ENCODE results near the gene PCDHB5.
"Not testable (repeated sequence)": the region's sequence is repeated elsewhere in the genome, so short reads cannot be mapped to it uniquely, and the experiment has no call there.

PCDHB5 gene

DNA sequence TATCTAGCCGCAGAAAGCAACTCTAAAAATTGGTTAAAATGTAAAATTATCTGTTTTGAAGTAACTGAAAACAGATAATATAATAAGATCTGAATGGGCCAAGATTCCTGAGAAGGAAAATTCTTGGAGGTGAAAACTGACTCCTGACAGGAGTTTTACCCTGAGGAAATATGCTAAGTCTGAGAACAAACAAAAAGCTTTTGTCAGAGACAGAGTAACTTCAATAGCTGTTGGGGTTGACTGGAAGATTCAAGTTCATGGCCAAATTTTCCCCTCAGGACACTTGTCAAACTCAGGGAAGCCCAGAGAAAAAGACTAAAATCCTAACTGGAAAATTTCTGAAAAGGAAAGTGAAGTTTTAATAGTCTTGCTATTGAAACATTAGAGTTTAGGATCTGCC, 7.7 kb upstream of the PCDHB5 start:
- no peak for DNase-seq
- TF ChIP-seq GATA1 (IDR thresholded peaks at IDR 0.05; ENCODE audit: low read depth, low read length): no peak
- TF ChIP-seq POLR2A (IDR thresholded peaks at IDR 0.05; ENCODE audit: low read length): no peak

- DNase-seq: no peak
- no peak for TF ChIP-seq POLR2A (IDR thresholded peaks at IDR 0.05; ENCODE audit: low read length)
- TF ChIP-seq GATA1 (IDR thresholded peaks at IDR 0.05; ENCODE audit: low read depth, low read length): no peak
Measured at GRCh38 chr5:141135718-141136266, 786 bp downstream of the PCDHB5 start.

GRCh38 chr5:141137346-141137745, 2.3 kb downstream of the PCDHB5 start:
- DNase-seq: not testable (repeated sequence)

- no peak for DNase-seq
- TF ChIP-seq GATA1 (IDR thresholded peaks at IDR 0.05; ENCODE audit: low read depth, low read length) (no peak), POLR2A (IDR thresholded peaks at IDR 0.05; ENCODE audit: low read length) (no peak)
Measured at GRCh38 chr5:141149812-141150211, 14.8 kb downstream of the PCDHB5 start, which contains the start of gene PCDHB6. PCDHB6 (plus strand) TSS chr5:141150057; CDS start chr5:141150258, 201 bp downstream.

DNA sequence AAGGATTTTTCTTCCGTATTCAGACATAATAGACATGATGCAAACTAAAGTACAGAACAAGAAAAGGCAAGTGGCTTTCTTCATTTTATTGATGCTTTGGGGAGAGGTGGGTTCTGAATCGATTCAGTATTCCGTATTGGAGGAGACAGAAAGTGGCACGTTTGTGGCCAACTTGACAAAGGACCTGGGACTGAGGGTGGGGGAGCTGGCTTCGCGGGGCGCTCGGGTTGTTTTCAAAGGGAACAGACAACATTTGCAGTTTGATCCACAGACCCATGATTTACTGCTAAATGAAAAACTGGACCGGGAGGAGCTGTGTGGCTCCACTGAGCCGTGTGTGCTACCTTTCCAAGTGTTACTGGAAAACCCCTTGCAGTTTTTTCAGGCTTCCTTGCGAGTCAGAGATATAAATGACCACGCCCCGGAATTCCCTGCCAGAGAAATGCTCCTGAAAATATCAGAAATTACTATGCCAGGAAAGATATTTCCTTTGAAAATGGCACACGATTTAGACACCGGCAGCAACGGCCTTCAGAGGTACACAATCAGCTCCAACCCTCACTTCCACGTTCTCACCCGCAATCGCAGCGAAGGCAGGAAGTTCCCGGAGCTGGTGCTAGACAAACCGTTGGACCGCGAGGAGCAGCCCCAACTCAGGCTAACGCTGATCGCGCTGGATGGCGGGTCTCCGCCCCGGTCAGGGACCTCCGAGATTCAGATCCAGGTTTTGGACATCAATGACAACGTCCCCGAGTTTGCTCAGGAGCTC, 15.4 kb downstream of the PCDHB5 start:
- DNase-seq: no peak
- TF ChIP-seq POLR2A (IDR thresholded peaks at IDR 0.05; ENCODE audit: low read length) (no peak), GATA1 (IDR thresholded peaks at IDR 0.05; ENCODE audit: low read depth, low read length) (no peak)

DNA sequence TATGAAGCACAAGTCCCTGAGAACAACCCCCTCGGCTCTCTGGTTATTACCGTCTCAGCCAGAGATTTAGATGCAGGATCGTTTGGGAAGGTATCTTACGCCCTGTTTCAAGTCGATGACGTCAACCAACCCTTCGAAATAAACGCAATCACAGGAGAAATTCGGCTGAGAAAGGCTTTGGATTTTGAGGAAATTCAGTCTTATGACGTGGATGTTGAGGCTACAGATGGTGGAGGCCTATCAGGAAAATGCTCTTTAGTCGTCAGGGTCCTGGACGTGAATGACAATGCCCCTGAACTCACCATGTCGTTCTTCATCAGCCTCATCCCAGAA, 16.0 kb downstream of the PCDHB5 start:
- DNase-seq: no peak

DNA sequence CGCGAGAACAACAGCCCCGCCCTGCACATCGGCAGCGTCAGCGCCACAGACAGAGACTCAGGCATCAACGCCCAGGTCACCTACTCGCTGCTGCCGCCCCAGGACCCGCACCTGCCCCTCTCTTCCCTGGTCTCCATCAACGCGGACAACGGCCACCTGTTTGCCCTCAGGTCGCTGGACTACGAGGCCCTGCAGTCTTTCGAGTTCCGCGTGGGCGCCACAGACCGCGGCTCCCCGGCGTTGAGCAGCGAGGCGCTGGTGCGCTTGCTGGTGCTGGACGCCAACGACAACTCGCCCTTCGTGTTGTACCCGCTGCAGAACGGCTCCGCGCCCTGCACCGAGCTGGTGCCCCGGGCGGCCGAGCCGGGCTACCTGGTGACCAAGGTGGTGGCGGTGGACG, 16.6 kb downstream of the PCDHB5 start:
- not testable (repeated sequence) for DNase-seq

More for the DNA sequence above, 16.0 kb downstream of the PCDHB5 start:
- TF ChIP-seq GATA1 (IDR thresholded peaks at IDR 0.05; ENCODE audit: low read depth, low read length) (no peak), POLR2A (IDR thresholded peaks at IDR 0.05; ENCODE audit: low read length) (no peak)

GRCh38 chr5:141152096-141152495, 17.1 kb downstream of the PCDHB5 start:
- DNase-seq: not testable (repeated sequence)

DNA sequence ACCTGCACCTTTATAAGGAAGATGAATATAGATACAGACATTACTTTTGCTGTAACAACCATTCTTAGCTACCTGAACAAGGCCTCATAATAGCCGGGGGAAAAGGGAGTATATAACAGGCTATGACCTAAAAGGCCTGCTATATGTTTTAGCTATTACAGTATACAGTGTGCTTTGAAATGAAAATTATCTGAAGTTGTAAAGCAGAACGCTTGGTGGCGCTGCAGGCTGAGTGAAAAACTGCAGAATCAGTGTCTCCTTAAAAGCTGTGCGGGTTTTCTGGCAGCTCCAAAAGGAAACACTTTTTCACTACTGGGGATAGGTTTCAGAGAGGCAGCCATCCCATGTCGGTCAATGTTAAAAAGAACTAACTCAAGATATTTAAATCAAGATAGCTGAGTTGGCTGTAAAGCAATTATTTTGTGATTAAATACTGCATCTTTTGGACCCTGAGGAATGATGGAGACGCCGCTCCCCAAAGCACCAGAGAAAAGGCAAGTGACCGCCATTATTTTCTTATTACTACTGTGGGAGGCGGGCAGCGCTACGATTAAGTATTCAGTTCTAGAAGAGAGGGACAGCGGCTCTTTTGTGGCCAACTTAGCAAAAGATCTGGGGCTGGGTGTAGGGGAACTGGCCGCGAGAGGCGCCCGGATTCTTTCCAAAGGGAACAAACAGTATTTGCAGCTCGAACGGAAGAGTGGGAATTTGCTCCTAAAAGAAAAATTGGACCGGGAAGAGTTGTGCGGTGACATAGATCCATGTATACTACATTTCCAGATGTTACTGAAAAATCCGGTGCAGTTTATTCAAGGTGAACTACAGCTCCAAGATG, 20.8 kb downstream of the PCDHB5 start:
- no peak for DNase-seq
- TF ChIP-seq GATA1 (IDR thresholded peaks at IDR 0.05; ENCODE audit: low read depth, low read length): no peak
- no peak for TF ChIP-seq POLR2A (IDR thresholded peaks at IDR 0.05; ENCODE audit: low read length)

DNA sequence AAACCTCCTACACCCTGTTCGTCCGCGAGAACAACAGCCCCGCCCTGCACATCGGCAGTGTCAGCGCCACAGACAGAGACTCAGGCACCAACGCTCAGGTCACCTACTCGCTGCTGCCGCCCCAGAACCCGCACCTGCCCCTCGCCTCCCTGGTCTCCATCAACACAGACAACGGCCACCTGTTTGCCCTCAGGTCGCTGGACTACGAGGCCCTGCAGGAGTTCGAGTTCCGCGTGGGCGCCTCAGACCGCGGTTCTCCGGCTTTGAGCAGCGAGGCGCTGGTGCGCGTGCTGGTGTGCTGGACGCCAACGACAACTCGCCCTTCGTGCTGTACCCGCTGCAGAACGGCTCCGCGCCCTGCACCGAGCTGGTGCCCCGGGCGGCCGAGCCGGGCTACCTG, 22.4 kb downstream of the PCDHB5 start:
- DNase-seq: not testable (repeated sequence)

- not testable (repeated sequence) for DNase-seq
Measured at GRCh38 chr5:141157901-141158300, 22.9 kb downstream of the PCDHB5 start.

- no peak for TF ChIP-seq POLR2A (IDR thresholded peaks at IDR 0.05; ENCODE audit: low read length)
- TF ChIP-seq GATA1 (IDR thresholded peaks at IDR 0.05; ENCODE audit: low read depth, low read length): no peak
- DNase-seq: peak in 1 of 2 experiments; percentile 23
Measured at GRCh38 chr5:141172381-141173204, 37.6 kb downstream of the PCDHB5 start, which contains the start of gene PCDHB7. PCDHB7 (plus strand) TSS chr5:141172644; CDS start chr5:141172836, 192 bp downstream.

GRCh38 chr5:141174291-141175104, 39.5 kb downstream of the PCDHB5 start:
- DNase-seq: not testable (repeated sequence)

- TF ChIP-seq POLR2A (IDR thresholded peaks at IDR 0.05; ENCODE audit: low read length): no peak
- TF ChIP-seq GATA1 (IDR thresholded peaks at IDR 0.05; ENCODE audit: low read depth, low read length): no peak
- DNase-seq: no peak
Measured at GRCh38 chr5:141175933-141176332, 40.9 kb downstream of the PCDHB5 start.

DNA sequence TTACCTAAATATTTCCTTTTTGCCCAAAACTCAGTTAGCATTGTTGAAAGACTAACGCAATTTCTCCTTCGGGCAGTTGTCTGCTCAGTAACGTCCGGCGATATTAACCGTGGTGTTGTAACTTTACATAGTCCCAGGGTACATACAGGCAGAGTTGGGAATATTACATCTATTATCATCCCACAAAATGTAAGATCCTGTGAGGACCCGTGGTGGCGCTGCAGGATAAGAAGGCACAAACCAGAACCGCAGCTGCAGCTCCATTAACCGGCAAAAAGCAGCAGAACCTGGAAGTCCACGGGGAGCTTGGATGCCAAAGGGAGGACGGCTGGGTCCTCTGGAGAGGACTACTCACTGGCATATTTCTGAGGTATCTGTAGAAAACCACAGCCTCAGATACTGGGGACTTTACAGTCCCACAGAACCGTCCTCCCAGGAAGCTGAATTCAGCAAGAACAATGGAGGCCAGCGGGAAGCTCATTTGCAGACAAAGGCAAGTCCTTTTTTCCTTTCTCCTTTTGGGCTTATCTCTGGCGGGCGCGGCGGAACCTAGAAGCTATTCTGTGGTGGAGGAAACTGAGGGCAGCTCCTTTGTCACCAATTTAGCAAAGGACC, 42.7 kb downstream of the PCDHB5 start, which contains the start of gene PCDHB8:
Gene PCDHB8, plus strand, starts transcription at position 214 of the 615 bp plus-strand sequence. Its CDS starts 245 bp downstream, at position 459.
- not testable (repeated sequence) for DNase-seq

GRCh38 chr5:141179371-141179770, 44.4 kb downstream of the PCDHB5 start:
- not testable (repeated sequence) for DNase-seq

GRCh38 chr5:141179876-141180275, 44.9 kb downstream of the PCDHB5 start:
- not testable (repeated sequence) for DNase-seq

Measured in erythroblast (primary cell).